BJ (cell line): ENCODE results near the gene TOM1. TPM values are rescaled to one million over a fixed set of nuclear protein-coding genes. Genes with fewer than 3 reads are reported as not detected.

Experiments
- CTCF ChIA-PET: fragments of 350-600 bp; formaldehyde crosslinking; extraction: SDS; loops from one replicate; lab custom pipeline; 2021; ENCODE audit warnings: antibody characterized with exemption, inconsistent platforms; lab: Yijun Ruan, JAX
- POLR2A ChIA-PET: fragments of 300-600 bp; sonication (Branson Sonifier 250); formaldehyde crosslinking; extraction: SDS; loops from one replicate; lab custom pipeline; 2021; ENCODE audit warnings: antibody characterized with exemption; lab: Charles Lee
- DNase-seq: peaks from one replicate; pipeline ENCODE4 v3.0.0-alpha.2; 2011; ENCODE audit warnings: low read depth
- H3K27me3 ChIP-seq: 2 replicates; pipeline ENCODE4 v1.6.0; 2011; ENCODE audit warnings: low read length; ENCODE audit not compliant: control insufficient read depth, insufficient read depth
- H3K36me3 ChIP-seq: 2 replicates; pipeline ENCODE4 v1.5.1; 2011; ENCODE audit warnings: low read length; ENCODE audit not compliant: control insufficient read depth, insufficient read depth
- H3K4me3 ChIP-seq: 2 replicates; pipeline ENCODE4 v1.5.1; 2011; ENCODE audit warnings: low read depth, mild to moderate bottlenecking, control low read depth, low read length
- CTCF ChIP-seq: IDR thresholded peaks from 2 replicates; pipeline ENCODE4 v1.5.1; 2011; ENCODE audit warnings: low read depth, mild to moderate bottlenecking, control low read depth, inconsistent platforms, low read length, moderate library complexity; ENCODE audit not compliant: insufficient read depth
- polyA plus RNA-seq: library from polyadenylated mRNA; depleted of rRNA; stranded (reverse); fragments of >200 nt; gene quantifications from 2 replicates; pipeline ENCODE4 v1.2.3, GENCODE V29; 2011

Gene TOM1
- polyA plus RNA-seq, 1 experiment, result 124 TPM

GRCh38 chr22:35306350-35306967 lies 6.8 kb downstream of the TOM1 start:
- no peak for TF ChIP-seq CTCF
- ChIA-PET CTCF (interaction anchor here (1.2 kb wide), 1 partner anchor 43 kb away, joined by 4 read pairs; no protein-coding TSS in a partner anchor), POLR2A (interaction anchor here (0.6 to 0.8 kb wide), 2 partner anchors 24 to 94 kb away, joined by 3 to 4 read pairs; no protein-coding TSS in a partner anchor)
- DNase-seq, result no peak
- Histone ChIP-seq H3K27me3 (no peaks in the 10 kb centered on the region), H3K4me3 (no peak overlapping the region), H3K36me3 (peaks cover 2% of the 10 kb centered on the region; the same call in 1 of the 2 replicates)

- CTCF ChIA-PET, result interaction anchor here (1.2 kb wide), 1 partner anchor 42 kb away, joined by 4 read pairs; no protein-coding TSS in a partner anchor
- POLR2A ChIA-PET, result no interaction called here
- Histone ChIP-seq H3K36me3 (peaks cover 2% of the 10 kb centered on the region; the same call in 1 of the 2 replicates), H3K4me3 (no peak overlapping the region), H3K27me3 (no peaks in the 10 kb centered on the region)
- no peak for DNase-seq
- TF ChIP-seq CTCF, result no peak
Observed at GRCh38 chr22:35307372-35307771, 7.7 kb downstream of the TOM1 start.

GRCh38 chr22:35307892-35308291 lies 8.2 kb downstream of the TOM1 start:
- Histone ChIP-seq H3K27me3 (no peaks in the 10 kb centered on the region), H3K4me3 (no peak overlapping the region), H3K36me3 (peaks cover 2% of the 10 kb centered on the region; the same call in 1 of the 2 replicates)
- ChIA-PET POLR2A (no interaction called here), CTCF (no interaction called here)
- DNase-seq, result no peak
- TF ChIP-seq CTCF, result no peak

GRCh38 chr22:35308480-35309021 lies 8.9 kb downstream of the TOM1 start:
- DNase-seq, result no peak
- ChIA-PET CTCF (no interaction called here), POLR2A (no interaction called here)
- H3K27me3 ChIP-seq, result no peaks in the 10 kb centered on the region
- H3K4me3 ChIP-seq, result no peak overlapping the region
- no peaks in the 10 kb centered on the region for H3K36me3 ChIP-seq
- no peak for TF ChIP-seq CTCF
